Neural progenitor cell (in vitro differentiated cells): Measurements from ENCODE around the gene GNAT1. TPM values are rescaled to one million over a fixed set of nuclear protein-coding genes. Genes with fewer than 3 reads are reported as not detected.
A peak's percentile ranks its signal among the peaks of the same experiment; 100 is the strongest.

Source experiments
- DNase-seq: peaks from one replicate; pipeline ENCODE4 v3.0.0-alpha.2; 2016; ENCODE audit warnings: low spot score
- H2AFZ ChIP-seq: fragments of 200-600 bp; sonication (generic); replicated peaks from 2 replicates; pipeline ENCODE4 v1.6.1; 2016; ENCODE audit warnings: antibody characterized with exemption
- H3F3A ChIP-seq: fragments of 200-600 bp; sonication (generic); 2 replicates; pipeline ENCODE4 v1.6.1; 2016; ENCODE audit warnings: antibody characterized with exemption, low read depth
- H3K27ac ChIP-seq: fragments of 200-600 bp; sonication (generic); 2 replicates; pipeline ENCODE4 v1.5.1; 2016; ENCODE audit warnings: mild to moderate bottlenecking
- H3K27me3 ChIP-seq: fragments of 200-600 bp; sonication (generic); 2 replicates; pipeline ENCODE4 v1.6.1; 2016; ENCODE audit warnings: mild to moderate bottlenecking, moderate library complexity
- H3K36me3 ChIP-seq: fragments of 200-600 bp; sonication (generic); 2 replicates; pipeline ENCODE4 v1.5.1; 2016
- H3K4me1 ChIP-seq: fragments of 200-600 bp; sonication (generic); 2 replicates; pipeline ENCODE4 v1.6.1; 2016; ENCODE audit warnings: mixed run types
- H3K4me2 ChIP-seq: fragments of 200-600 bp; sonication (generic); 2 replicates; pipeline ENCODE4 v1.6.1; 2016
- H3K4me3 ChIP-seq: fragments of 200-600 bp; sonication (generic); 2 replicates; pipeline ENCODE4 v1.5.1; 2016
- H3K79me2 ChIP-seq: fragments of 200-600 bp; sonication (generic); 2 replicates; pipeline ENCODE4 v1.6.1; 2016; ENCODE audit warnings: low read depth
- H3K9ac ChIP-seq: fragments of 200-600 bp; sonication (generic); 2 replicates; pipeline ENCODE4 v1.6.1; 2016
- H3K9me3 ChIP-seq: fragments of 200-600 bp; sonication (generic); 2 replicates; pipeline ENCODE4 v1.5.1; 2016; ENCODE audit warnings: low read depth
- H4K20me1 ChIP-seq: fragments of 200-600 bp; sonication (generic); 2 replicates; pipeline ENCODE4 v1.6.1; 2016; ENCODE audit warnings: low read depth
- H3K27ac Mint-ChIP-seq: 3 replicates; pipeline ENCODE4 v1.8.0; 2021; ENCODE audit warnings: mixed read lengths
- H3K27me3 Mint-ChIP-seq: 2 replicates; pipeline ENCODE4 v1.8.0; 2022; ENCODE audit warnings: low read depth, mild to moderate bottlenecking, inconsistent platforms, moderate library complexity, mixed read lengths; ENCODE audit not compliant: insufficient read depth
- H3K36me3 Mint-ChIP-seq: 3 replicates; pipeline ENCODE4 v1.8.0; 2021; ENCODE audit warnings: mixed read lengths
- H3K4me1 Mint-ChIP-seq: 3 replicates; pipeline ENCODE4 v1.8.0; 2021; ENCODE audit warnings: mixed read lengths
- H3K4me3 Mint-ChIP-seq: 3 replicates; pipeline ENCODE4 v1.8.0; 2021; ENCODE audit warnings: mild to moderate bottlenecking, moderate library complexity, mixed read lengths
- H3K9me3 Mint-ChIP-seq: 3 replicates; pipeline ENCODE4 v1.8.0; 2020; ENCODE audit warnings: mixed read lengths
- CTCF ChIP-seq: fragments of 200-600 bp; sonication (generic); IDR thresholded peaks from 2 replicates; pipeline ENCODE4 v1.5.1; 2017; ENCODE audit warnings: antibody characterized with exemption, mild to moderate bottlenecking
- EZH2 ChIP-seq: fragments of 200-600 bp; sonication (generic); IDR thresholded peaks from 2 replicates; pipeline ENCODE4 v1.6.1; 2017; ENCODE audit warnings: antibody characterized with exemption, mild to moderate bottlenecking, moderate library complexity
- EZH2phosphoT487 ChIP-seq: fragments of 200-600 bp; sonication (generic); IDR thresholded peaks from 2 replicates; pipeline ENCODE4 v1.6.1; 2017; ENCODE audit warnings: antibody characterized with exemption
- total RNA-seq: library from RNA; depleted of rRNA; stranded (reverse); fragments of >200 nt; gene quantifications from 2 replicates; pipeline ENCODE4 v1.2.3, GENCODE V29; 2015; ENCODE audit warnings: low replicate concordance

The GNAT1 gene
- total RNA-seq, 1 donor from 2014 or later, result not detected

- peak; percentile 60 for DNase-seq
- Histone ChIP-seq H3K9me3 (no peaks in the 10 kb centered on the region), H3K27me3 (peaks cover 37% of the 10 kb centered on the region), H3K4me2 (peak overlapping the region; percentile 94), H3K27ac (no peak overlapping the region), H3F3A (no peaks in the 10 kb centered on the region), H3K36me3 (no peaks in the 10 kb centered on the region), H3K9ac (no peak overlapping the region), H3K4me3 (peak overlapping the region; percentile 94), H3K4me1 (peaks cover 41% of the 10 kb centered on the region), H4K20me1 (peaks cover 63% of the 10 kb centered on the region), H3K79me2 (peaks cover 35% of the 10 kb centered on the region), H2AFZ (no peak overlapping the region)
- peaks cover 27% of the 10 kb centered on the region for H3K27me3 Mint-ChIP-seq
- H3K4me1 Mint-ChIP-seq, result peaks cover 46% of the 10 kb centered on the region
- no peaks in the 10 kb centered on the region for H3K36me3 Mint-ChIP-seq
- peaks cover 7% of the 10 kb centered on the region for H3K9me3 Mint-ChIP-seq
- H3K27ac Mint-ChIP-seq, result no peak overlapping the region
- no peak for TF ChIP-seq CTCF
- TF ChIP-seq EZH2phosphoT487, result no peak
- no peak for TF ChIP-seq EZH2
- H3K4me3 Mint-ChIP-seq, result peak overlapping the region; percentile 97
Measured at GRCh38 chr3:50156549-50157493, 34.6 kb upstream of the GNAT1 start.

- peaks cover 25% of the 10 kb centered on the region for H3K27me3 Mint-ChIP-seq
- Histone ChIP-seq H3K4me2 (peak overlapping the region; percentile 94), H4K20me1 (peaks cover 74% of the 10 kb centered on the region), H3K4me3 (no peak overlapping the region), H3K27me3 (peaks cover 32% of the 10 kb centered on the region), H3K27ac (no peak overlapping the region), H3K36me3 (no peaks in the 10 kb centered on the region), H3K79me2 (peaks cover 35% of the 10 kb centered on the region), H2AFZ (no peak overlapping the region), H3K9ac (no peak overlapping the region), H3K4me1 (peaks cover 39% of the 10 kb centered on the region), H3F3A (no peaks in the 10 kb centered on the region), H3K9me3 (no peaks in the 10 kb centered on the region)
- H3K36me3 Mint-ChIP-seq, result peaks cover 2% of the 10 kb centered on the region
- peaks cover 52% of the 10 kb centered on the region for H3K4me1 Mint-ChIP-seq
- TF ChIP-seq CTCF (no peak), EZH2phosphoT487 (no peak), EZH2 (no peak)
- peaks cover 7% of the 10 kb centered on the region for H3K9me3 Mint-ChIP-seq
- no peak for DNase-seq
- H3K4me3 Mint-ChIP-seq, result peak overlapping the region; percentile 97
- peak overlapping the region; percentile 63 for H3K27ac Mint-ChIP-seq
Measured at GRCh38 chr3:50157827-50158529, 33.4 kb upstream of the GNAT1 start.

GRCh38 chr3:50158530-50159146 is 32.8 kb upstream of the GNAT1 start:
- peak overlapping the region; percentile 63 for H3K27ac Mint-ChIP-seq
- H3K4me3 ChIP-seq, result no peak overlapping the region
- no peak overlapping the region for H3K4me2 ChIP-seq
- TF ChIP-seq EZH2, result no peak
- no peak for TF ChIP-seq EZH2phosphoT487
- TF ChIP-seq CTCF, result no peak
- peaks cover 80% of the 10 kb centered on the region for H4K20me1 ChIP-seq
- no peaks in the 10 kb centered on the region for H3K36me3 ChIP-seq
- H3K27me3 ChIP-seq, result peaks cover 26% of the 10 kb centered on the region
- H3K27ac ChIP-seq, result no peak overlapping the region
- H3K9me3 ChIP-seq, result no peaks in the 10 kb centered on the region
- H3K27me3 Mint-ChIP-seq, result peaks cover 20% of the 10 kb centered on the region
- H3K4me1 ChIP-seq, result peaks cover 39% of the 10 kb centered on the region
- H2AFZ ChIP-seq, result no peak overlapping the region
- peaks cover 2% of the 10 kb centered on the region for H3K36me3 Mint-ChIP-seq
- no peaks in the 10 kb centered on the region for H3F3A ChIP-seq
- peaks cover 52% of the 10 kb centered on the region for H3K4me1 Mint-ChIP-seq
- no peak for DNase-seq
- no peak overlapping the region for H3K9ac ChIP-seq
- H3K9me3 Mint-ChIP-seq, result peaks cover 7% of the 10 kb centered on the region
- peaks cover 35% of the 10 kb centered on the region for H3K79me2 ChIP-seq
- peak overlapping the region; percentile 97 for H3K4me3 Mint-ChIP-seq
